Measurements from ENCODE around the gene ZFYVE19.

Gene ZFYVE19

DNA sequence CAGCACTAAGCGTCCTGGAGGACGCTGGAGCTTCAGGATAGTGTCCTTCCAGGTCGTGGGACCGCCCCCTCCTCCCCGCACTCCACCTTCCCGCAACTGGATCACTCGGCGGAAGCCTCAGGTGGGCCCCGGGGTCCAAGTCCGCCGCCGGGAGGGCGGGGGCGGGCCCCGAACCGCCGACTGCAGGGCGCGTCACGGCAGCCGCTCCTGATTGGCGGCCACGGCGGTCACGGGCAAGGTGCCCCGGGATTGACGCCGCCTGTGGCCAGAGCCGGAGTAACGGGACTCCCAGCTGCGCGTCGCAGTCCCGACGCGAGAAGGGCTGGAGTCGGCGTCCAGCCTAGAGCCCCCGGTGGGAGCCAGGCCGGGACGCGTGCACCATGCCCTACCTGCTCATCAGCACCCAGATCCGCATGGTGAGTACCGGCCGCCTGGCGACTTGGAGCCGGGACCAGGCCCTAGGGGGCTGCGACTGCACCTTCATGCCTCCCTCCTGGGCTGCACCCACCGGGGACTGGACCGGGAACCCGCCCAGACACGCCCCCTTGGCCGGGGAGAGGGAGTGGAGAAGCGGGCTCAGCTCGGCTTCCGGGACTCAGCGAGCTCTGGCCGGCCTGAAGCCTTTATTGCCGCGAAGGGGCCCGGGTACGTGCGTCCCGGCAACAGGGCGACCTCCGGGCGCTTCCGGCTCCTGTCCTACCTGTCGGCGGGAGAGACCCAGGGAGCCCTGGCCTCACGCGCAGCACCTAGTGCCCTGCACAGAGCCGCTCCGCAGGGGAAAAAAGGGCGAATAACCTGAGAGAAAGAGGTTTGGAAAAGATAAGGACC is 42.9 kb upstream of the ZFYVE19 start, which contains the start of gene GCHFR:
Gene GCHFR (plus strand): TSS at position 268 of the 828 bp plus-strand sequence. CDS start 113 bp downstream, at position 381.
- no peak; the same call in none of the 2 replicates for TF ChIP-seq ZBTB7A (IDR thresholded peaks at IDR 0.05; ENCODE audit: low read depth)
- TF ChIP-seq, protein P1, sequence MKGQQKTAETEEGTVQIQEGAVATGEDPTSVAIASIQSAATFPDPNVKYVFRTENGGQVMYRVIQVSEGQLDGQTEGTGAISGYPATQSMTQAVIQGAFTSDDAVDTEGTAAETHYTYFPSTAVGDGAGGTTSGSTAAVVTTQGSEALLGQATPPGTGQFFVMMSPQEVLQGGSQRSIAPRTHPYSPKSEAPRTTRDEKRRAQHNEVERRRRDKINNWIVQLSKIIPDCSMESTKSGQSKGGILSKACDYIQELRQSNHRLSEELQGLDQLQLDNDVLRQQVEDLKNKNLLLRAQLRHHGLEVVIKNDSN (IDR thresholded peaks at IDR 0.05) = no peak; the same call in 1 of the 2 replicates
- TF ChIP-seq CREB1 (IDR thresholded peaks at IDR 0.05; ENCODE audit: low read depth) = peak; percentile 11; the same call in 1 of the 2 replicates
- TF ChIP-seq, protein P2, sequence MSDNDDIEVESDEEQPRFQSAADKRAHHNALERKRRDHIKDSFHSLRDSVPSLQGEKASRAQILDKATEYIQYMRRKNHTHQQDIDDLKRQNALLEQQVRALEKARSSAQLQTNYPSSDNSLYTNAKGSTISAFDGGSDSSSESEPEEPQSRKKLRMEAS (IDR thresholded peaks at IDR 0.05) = peak; percentile 82; the same call in 1 of the 2 replicates
- TF ChIP-seq TCF12 (IDR thresholded peaks at IDR 0.05; ENCODE audit: low read depth) = no peak; the same call in 1 of the 2 replicates
- TF ChIP-seq RAD21 (IDR thresholded peaks at IDR 0.05; ENCODE audit: low read depth) = no peak
- TF ChIP-seq TEAD4 (IDR thresholded peaks at IDR 0.05) = no peak
- TF ChIP-seq EP300 (IDR thresholded peaks at IDR 0.05; ENCODE audit: borderline replicate concordance) = no peak
- TF ChIP-seq NFIC (IDR thresholded peaks at IDR 0.05) = no peak
- peak; percentile 38; the same call in 1 of the 2 replicates for TF ChIP-seq EGR1 (IDR thresholded peaks at IDR 0.05)
- no peak for TF ChIP-seq YY1 (IDR thresholded peaks at IDR 0.05; ENCODE audit: low read depth)
- peak; percentile 32; the same call in 1 of the 2 replicates for TF ChIP-seq TAF1 (IDR thresholded peaks at IDR 0.05; ENCODE audit: low read depth)

DNA sequence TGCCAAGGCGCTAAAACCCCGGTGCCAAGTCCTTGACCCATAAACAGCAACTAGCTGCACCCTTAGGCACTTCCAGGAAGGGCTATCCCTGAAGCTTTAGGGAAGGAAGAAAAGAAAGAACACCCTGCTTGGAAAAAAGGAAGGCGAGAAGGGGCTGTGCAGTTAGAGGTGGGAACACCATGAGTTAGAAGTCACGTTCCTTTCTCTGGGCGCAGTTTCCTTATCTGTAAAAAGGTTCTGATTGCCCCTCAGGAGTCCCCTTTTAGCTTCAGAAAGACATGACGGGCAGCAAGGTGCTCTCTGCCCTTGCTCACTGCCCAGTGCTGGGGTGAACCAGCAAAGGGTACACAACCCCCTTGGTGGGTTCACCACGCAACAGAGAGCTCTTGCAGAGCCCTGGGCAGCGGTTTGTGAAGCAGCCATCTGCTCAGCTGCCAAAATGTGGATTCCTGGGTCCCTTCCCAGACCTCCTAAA is 42.2 kb upstream of the ZFYVE19 start:
- TF ChIP-seq EGR1 (IDR thresholded peaks at IDR 0.05) = no peak
- TF ChIP-seq, protein P2 (IDR thresholded peaks at IDR 0.05) = no peak
- TF ChIP-seq, protein P3, sequence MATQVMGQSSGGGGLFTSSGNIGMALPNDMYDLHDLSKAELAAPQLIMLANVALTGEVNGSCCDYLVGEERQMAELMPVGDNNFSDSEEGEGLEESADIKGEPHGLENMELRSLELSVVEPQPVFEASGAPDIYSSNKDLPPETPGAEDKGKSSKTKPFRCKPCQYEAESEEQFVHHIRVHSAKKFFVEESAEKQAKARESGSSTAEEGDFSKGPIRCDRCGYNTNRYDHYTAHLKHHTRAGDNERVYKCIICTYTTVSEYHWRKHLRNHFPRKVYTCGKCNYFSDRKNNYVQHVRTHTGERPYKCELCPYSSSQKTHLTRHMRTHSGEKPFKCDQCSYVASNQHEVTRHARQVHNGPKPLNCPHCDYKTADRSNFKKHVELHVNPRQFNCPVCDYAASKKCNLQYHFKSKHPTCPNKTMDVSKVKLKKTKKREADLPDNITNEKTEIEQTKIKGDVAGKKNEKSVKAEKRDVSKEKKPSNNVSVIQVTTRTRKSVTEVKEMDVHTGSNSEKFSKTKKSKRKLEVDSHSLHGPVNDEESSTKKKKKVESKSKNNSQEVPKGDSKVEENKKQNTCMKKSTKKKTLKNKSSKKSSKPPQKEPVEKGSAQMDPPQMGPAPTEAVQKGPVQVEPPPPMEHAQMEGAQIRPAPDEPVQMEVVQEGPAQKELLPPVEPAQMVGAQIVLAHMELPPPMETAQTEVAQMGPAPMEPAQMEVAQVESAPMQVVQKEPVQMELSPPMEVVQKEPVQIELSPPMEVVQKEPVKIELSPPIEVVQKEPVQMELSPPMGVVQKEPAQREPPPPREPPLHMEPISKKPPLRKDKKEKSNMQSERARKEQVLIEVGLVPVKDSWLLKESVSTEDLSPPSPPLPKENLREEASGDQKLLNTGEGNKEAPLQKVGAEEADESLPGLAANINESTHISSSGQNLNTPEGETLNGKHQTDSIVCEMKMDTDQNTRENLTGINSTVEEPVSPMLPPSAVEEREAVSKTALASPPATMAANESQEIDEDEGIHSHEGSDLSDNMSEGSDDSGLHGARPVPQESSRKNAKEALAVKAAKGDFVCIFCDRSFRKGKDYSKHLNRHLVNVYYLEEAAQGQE (IDR thresholded peaks at IDR 0.05; ENCODE audit: low read depth) = no peak
- no peak for TF ChIP-seq TAF1 (IDR thresholded peaks at IDR 0.05; ENCODE audit: low read depth)
- TF ChIP-seq TEAD4 (IDR thresholded peaks at IDR 0.05) = no peak

DNA sequence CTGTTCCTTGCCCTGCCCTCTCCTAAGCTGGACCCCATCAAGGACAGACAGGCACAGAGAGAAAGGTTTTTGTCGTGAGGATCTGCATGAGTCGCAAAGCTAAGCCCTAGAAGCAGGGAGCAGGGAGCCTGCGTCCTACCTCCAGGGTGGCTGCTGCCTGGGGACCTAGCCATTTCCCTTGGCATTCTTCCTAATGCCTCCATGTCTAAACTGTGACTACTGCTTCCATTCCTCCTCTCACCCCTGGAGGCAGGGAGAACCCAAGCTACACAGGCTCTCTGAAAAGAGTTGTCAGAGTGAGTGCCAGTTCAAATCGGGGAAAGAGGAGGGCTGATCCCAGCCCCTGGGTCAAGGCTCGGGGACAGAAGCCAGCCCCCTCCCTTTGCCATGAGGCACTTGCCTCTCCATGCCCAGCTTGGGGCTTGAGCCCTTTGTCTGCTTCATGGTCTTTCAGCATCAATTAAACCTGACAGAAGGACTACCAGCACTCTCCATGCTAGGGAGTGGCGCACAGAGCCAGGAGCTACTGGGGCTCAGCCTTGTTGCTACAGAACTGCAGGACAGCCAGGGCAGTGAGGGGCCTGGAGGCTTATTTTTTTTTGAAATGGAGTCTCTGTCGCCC is 40.6 kb upstream of the ZFYVE19 start:
- TF ChIP-seq CEBPB (IDR thresholded peaks at IDR 0.05) = no peak
- TF ChIP-seq NFIC (IDR thresholded peaks at IDR 0.05) = no peak

DNA sequence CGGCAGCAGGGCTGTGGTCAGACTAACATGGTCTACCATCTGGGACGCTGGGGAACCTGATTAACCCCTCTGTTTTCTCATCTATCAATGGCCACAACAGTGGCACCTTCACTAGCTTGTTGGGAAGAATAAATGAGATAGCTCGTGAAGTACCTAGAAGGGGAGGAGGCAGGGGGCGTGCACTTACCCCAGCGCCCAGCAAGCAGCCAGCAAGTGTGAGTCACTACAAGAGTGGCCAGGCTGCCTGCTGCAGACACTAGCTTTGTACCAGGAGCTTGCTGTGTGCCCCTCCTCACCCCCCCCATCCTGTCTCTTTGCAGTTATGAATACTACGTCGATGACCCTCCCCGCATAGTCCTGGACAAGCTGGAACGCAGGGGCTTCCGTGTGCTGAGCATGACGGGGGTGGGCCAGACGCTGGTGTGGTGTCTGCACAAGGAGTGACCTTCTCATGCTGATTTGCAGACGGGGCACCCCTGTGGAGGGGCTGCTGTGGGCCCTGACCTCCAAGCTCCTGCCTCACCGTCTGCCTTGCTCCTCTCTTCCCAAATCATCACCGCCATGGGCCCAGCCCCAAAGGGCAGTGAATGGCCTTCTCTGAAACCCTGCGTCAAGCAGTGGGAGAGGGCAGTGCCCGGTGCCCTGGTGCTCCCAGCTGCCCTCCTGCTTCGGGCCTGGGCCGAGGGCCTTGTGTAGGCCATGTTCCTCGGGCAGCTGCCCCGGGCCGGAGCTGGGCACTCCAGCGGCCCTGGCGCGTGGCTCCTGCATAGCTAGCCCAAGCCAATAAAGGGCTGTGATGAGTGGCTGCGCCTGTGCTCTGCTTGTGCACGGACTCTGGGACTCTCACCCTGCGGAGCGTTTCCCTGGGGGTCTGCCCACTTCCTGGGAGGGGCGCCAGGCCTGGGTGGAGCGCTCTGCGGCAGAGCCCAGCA is 39.7 kb upstream of the ZFYVE19 start:
- TF ChIP-seq ZBTB7A (IDR thresholded peaks at IDR 0.05; ENCODE audit: low read depth) (0 out of 2 replicates have a peak, but pooled peaks have one; percentile 30), TEAD4 (IDR thresholded peaks at IDR 0.05) (no peak)

DNA sequence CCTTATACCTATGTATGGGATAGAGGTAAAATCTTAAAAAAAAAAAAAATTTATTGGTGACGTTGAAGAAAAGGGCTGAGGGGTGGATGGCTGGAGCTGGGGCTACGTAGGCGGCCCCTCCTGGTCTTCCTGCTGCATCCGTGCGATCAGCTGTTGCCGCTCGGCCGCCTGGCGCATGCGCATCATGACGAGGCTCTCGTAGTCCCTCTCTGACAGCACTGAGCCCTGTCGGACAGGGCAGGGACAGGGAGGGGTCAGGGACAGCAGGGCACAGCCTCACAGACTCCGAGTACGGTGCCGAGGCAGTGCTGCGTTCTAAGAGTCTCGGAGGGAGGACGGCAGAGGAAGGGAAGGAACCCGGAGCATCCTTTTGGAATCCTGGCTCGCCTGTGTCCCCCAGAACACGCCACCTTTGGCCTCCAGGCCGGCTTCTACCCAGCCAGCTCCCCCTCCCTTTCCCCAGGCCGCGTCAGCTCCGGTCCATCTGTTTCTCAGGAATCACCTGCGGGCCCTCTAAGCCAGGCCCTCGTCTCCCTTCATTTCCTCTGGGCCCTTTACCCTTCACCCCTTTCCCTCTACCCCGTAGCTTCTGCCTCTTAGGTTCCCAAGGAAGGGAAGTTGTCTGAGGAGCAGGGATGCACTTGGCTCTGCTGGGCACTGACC is 38.9 kb upstream of the ZFYVE19 start:
- TF ChIP-seq EGR1 (IDR thresholded peaks at IDR 0.05) (no peak), TCF12 (IDR thresholded peaks at IDR 0.05; ENCODE audit: low read depth) (no peak), EP300 (IDR thresholded peaks at IDR 0.05; ENCODE audit: borderline replicate concordance) (no peak), YY1 (IDR thresholded peaks at IDR 0.05; ENCODE audit: low read depth) (no peak), NFIC (IDR thresholded peaks at IDR 0.05) (no peak), RAD21 (IDR thresholded peaks at IDR 0.05; ENCODE audit: low read depth) (no peak), TAF1 (IDR thresholded peaks at IDR 0.05; ENCODE audit: low read depth) (no peak), FOXM1 (IDR thresholded peaks at IDR 0.05; ENCODE audit: borderline replicate concordance, low read depth) (no peak), CREB1 (IDR thresholded peaks at IDR 0.05; ENCODE audit: low read depth) (no peak), TEAD4 (IDR thresholded peaks at IDR 0.05) (no peak), CEBPB (IDR thresholded peaks at IDR 0.05) (no peak), ZBTB7A (IDR thresholded peaks at IDR 0.05; ENCODE audit: low read depth) (no peak)
- TF ChIP-seq, protein P3 (IDR thresholded peaks at IDR 0.05; ENCODE audit: low read depth) = no peak
- TF ChIP-seq, protein P2 (IDR thresholded peaks at IDR 0.05) = no peak
- TF ChIP-seq, protein P1 (IDR thresholded peaks at IDR 0.05) = no peak

Data from Ishikawa (cell line).